K562 (cell line): ENCODE measurements around the gene NUP188. TPM values are rescaled to one million over a fixed set of nuclear protein-coding genes. Genes with fewer than 3 reads are reported as not detected.

Experiments used
- CBFA2T2 ChIP-seq: fragments of 450-650 bp; conservative IDR thresholded peaks from 2 replicates; pipeline ENCODE4 v1.6.1; 2017; ENCODE audit warnings: mild to moderate bottlenecking
- CBFB ChIP-seq: sonication (generic); formaldehyde crosslinking; IDR thresholded peaks from 2 replicates; pipeline ENCODE4 v1.4.0; 2020; ENCODE audit warnings: mild to moderate bottlenecking, missing genetic modification reagents
- CC2D1A ChIP-seq: fragments of 450-650 bp; IDR thresholded peaks from 2 replicates; pipeline ENCODE4 v1.6.1; 2017; ENCODE audit warnings: mild to moderate bottlenecking
- DACH1 ChIP-seq: fragments of 450-650 bp; IDR thresholded peaks from 2 replicates; pipeline ENCODE4 v1.6.1; 2018; ENCODE audit not compliant: partially characterized antibody
- GATA2 ChIP-seq: sonication (generic); formaldehyde crosslinking; IDR thresholded peaks from 2 replicates; pipeline ENCODE4 v1.4.0; 2020; ENCODE audit warnings: mild to moderate bottlenecking, missing genetic modification reagents
- HDAC1 ChIP-seq, 2 experiments: fragments of 450-650 bp; IDR thresholded peaks; 2 replicates each; pipeline ENCODE4 v1.6.1; 2016 to 2017; ENCODE audit warnings: inconsistent platforms in 1 of 2, mild to moderate bottlenecking in 1 of 2, moderate library complexity in 1 of 2
- HSF4 ChIP-seq: fragments of 250-450 bp; sonication (Bioruptor Pico); IDR thresholded peaks from 2 replicates; pipeline ENCODE4 v2.1.2; 2022; ENCODE audit warnings: mild to moderate bottlenecking, moderate library complexity, borderline replicate concordance
- KDM1A ChIP-seq, 2 experiments: fragments of 450-650 bp; IDR thresholded peaks; 2 replicates each; pipeline ENCODE4 v1.6.1; 2016; ENCODE audit warnings: mild to moderate bottlenecking in 2 of 2
- KLF13 ChIP-seq: fragments of 450-650 bp; IDR thresholded peaks from 2 replicates; pipeline ENCODE4 v1.6.1; 2016; ENCODE audit warnings: missing genetic modification characterization, low read depth, mild to moderate bottlenecking, missing compliant biosample characterization, moderate library complexity, borderline replicate concordance
- LEF1 ChIP-seq: fragments of 450-650 bp; IDR thresholded peaks from 2 replicates; pipeline ENCODE4 v1.6.1; 2016; ENCODE audit warnings: mild to moderate bottlenecking
- MYC ChIP-seq, 2 experiments: fragments of 250-450 bp in 1 of 2; sonication (Bioruptor Pico) in 1 of 2; IDR thresholded peaks; 2 replicates each; pipeline versions ENCODE4 v1.5.1 to v1.6.1; 2012 to 2021; ENCODE audit warnings: low read depth in 2 of 2, borderline replicate concordance in 1 of 2, improper control_type of control experiment in 1 of 2, low read length in 1 of 2, mild to moderate bottlenecking in 1 of 2, moderate library complexity in 1 of 2
- NR4A1 ChIP-seq, 2 experiments: fragments of 250-450 bp in 1 of 2; fragments of 450-650 bp in 1 of 2; sonication (Bioruptor Pico) in 1 of 2; IDR thresholded peaks; 2 replicates each; pipeline versions ENCODE4 v1.4.0 to v1.6.1; 2016 to 2020; ENCODE audit warnings: mild to moderate bottlenecking in 2 of 2, missing compliant biosample characterization in 1 of 2, missing genetic modification characterization in 1 of 2, moderate library complexity in 1 of 2
- PRPF4 ChIP-seq: fragments of 200-400 bp; formaldehyde crosslinking; IDR thresholded peaks from one replicate; pipeline ENCODE4 v1.6.1; 2017; ENCODE audit warnings: low read length, low read depth, mild to moderate bottlenecking; ENCODE audit not compliant: insufficient read depth, poor library complexity, severe bottlenecking
- SMC3 ChIP-seq: conservative IDR thresholded peaks from 2 replicates; pipeline ENCODE4 v1.6.1; 2011; ENCODE audit warnings: low read depth, low read length, improper control_type of control experiment; ENCODE audit not compliant: insufficient read depth
- SRSF7 ChIP-seq: fragments of 200-400 bp; formaldehyde crosslinking; optimal IDR thresholded peaks from 2 replicates; pipeline ENCODE3; 2017; ENCODE audit warnings: mild to moderate bottlenecking, low read depth, low read length
- TAF7 ChIP-seq: fragments of 450-650 bp; IDR thresholded peaks from 2 replicates; pipeline ENCODE4 v1.6.1; 2016; ENCODE audit warnings: missing genetic modification characterization, missing compliant biosample characterization
- TAL1 ChIP-seq: fragments of 450-650 bp; IDR thresholded peaks from 2 replicates; pipeline ENCODE4 v1.6.1; 2016; ENCODE audit warnings: mild to moderate bottlenecking
- TARDBP ChIP-seq: fragments of 450-650 bp; IDR thresholded peaks from 2 replicates; pipeline ENCODE4 v1.6.1; 2016
- TCF7 ChIP-seq: sonication (generic); IDR thresholded peaks from 2 replicates; pipeline ENCODE4 v1.6.1; 2016; ENCODE audit warnings: antibody characterized with exemption, borderline replicate concordance
- XRCC4 ChIP-seq: IDR thresholded peaks from one replicate; pipeline ENCODE4 v1.6.1; 2011; ENCODE audit not compliant: insufficient read depth, insufficient read length; ENCODE audit errors: extremely low read depth
- ZC3H8 ChIP-seq: fragments of 450-650 bp; IDR thresholded peaks from 2 replicates; pipeline ENCODE4 v1.6.1; 2017
- ZFP36 ChIP-seq: fragments of 150-350 bp; IDR thresholded peaks from 2 replicates; pipeline ENCODE4 v1.6.1; 2018; ENCODE audit warnings: low read length, low read depth; ENCODE audit not compliant: partially characterized antibody
- ZNF277 ChIP-seq: fragments of 250-450 bp; sonication (Bioruptor Pico); IDR thresholded peaks from 2 replicates; pipeline ENCODE4 v1.8.0; 2022; ENCODE audit warnings: inconsistent platforms, mild to moderate bottlenecking, moderate library complexity, borderline replicate concordance
- polyA plus RNA-seq, 8 experiments: library from polyadenylated mRNA; depleted of rRNA in 4 of 8; stranded (reverse) in 5 of 8; unstranded in 3 of 8; fragments of >200 nt; fragmentation: Nextera tagmentation in 2 of 8; fragmentation: Illumina TruSeq in 1 of 8; extraction: Ambion mirVana in 2 of 8; extraction: Trizol in 1 of 8; gene quantifications; 2 replicates each; pipeline versions ENCODE4 v1.2.1 to v1.2.3, GENCODE V29; 2011 to 2014; ENCODE audit warnings: inconsistent platforms in 1 of 8, missing spikeins in 1 of 8
- total RNA-seq, 7 experiments: library from RNA; depleted of rRNA in 6 of 7; stranded (reverse); fragments of >200 nt in 6 of 7; fragmentation: Illumina TruSeq in 2 of 7; extraction: Trizol in 2 of 7; gene quantifications; 2 replicates each; pipeline versions ENCODE4 v1.2.1 to v1.2.3, GENCODE V29; 2011 to 2021; ENCODE audit warnings: low replicate concordance in 1 of 7
- TF ChIP-seq, protein P1 (sequence below): fragments of 200-800 bp; sonication (Bioruptor generic); IDR thresholded peaks from 2 replicates; pipeline ENCODE4 v1.6.1; 2016; ENCODE audit warnings: missing genetic modification characterization, missing compliant biosample characterization

The NUP188 gene
- total and polyA plus RNA-seq, 9 of the 15 experiments (the other 6 are each of a cell fraction or from before 2014, with no cell fraction given) = 11.7 to 135 (median 70.6) TPM

DNA sequence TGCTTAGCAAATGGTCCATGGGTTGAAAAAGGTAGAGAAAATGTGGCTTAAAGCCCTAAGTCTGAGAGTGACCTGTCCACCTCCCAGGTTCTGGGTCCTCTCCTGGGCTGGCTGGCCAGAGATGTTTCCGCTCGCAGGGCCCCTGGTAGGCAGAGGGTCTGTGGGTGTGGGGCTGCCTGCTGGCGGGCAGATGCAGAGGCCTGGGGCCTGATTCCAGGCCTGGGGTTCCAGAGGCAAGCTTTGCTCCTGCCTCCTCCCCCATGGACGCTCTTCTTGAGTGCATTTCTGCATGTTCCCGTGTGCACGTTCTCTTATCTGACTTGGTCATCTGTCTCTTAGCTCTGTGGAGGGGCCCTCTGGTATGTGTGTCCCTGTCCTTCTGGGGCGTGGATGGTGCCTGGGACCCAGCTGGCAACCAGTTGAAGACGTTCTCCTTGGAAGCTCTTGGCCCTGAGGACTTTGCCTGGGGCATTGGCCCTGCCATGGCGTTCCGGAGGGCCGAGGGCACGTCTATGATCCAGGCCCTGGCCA is 92.7 kb downstream of the NUP188 start (continued):
- no peak for TF ChIP-seq SRSF7
- TF ChIP-seq ZFP36 = no peak
- peak; percentile 67 for TF ChIP-seq MYC (IDR thresholded peaks at IDR 0.05; ENCODE audit: low read depth, low read length)
- TF ChIP-seq MYC (CRISPR knock-in tag; IDR thresholded peaks at IDR 0.05; ENCODE audit: borderline replicate concordance, low read depth) = no peak
- TF ChIP-seq GATA2 (CRISPR knock-in tag) = peak; percentile 68; the same call in 1 of the 2 replicates
- TF ChIP-seq DACH1 = no peak
- no peak for TF ChIP-seq TAF7 (tag)
- TF ChIP-seq HDAC1 (IDR thresholded peaks at IDR 0.05) = peak in 1 of 2 experiments; percentile 45; a peak in 1 of 4 replicates
- TF ChIP-seq NR4A1 (CRISPR knock-in tag; IDR thresholded peaks at IDR 0.05) = no peak
- peak; percentile 32; the same call in 1 of the 2 replicates for TF ChIP-seq NR4A1 (tag; IDR thresholded peaks at IDR 0.05)
- no peak for TF ChIP-seq CBFB
- TF ChIP-seq SMC3 = no peak
- no peak for TF ChIP-seq ZC3H8
- no peak for TF ChIP-seq KLF13 (tag)
- TF ChIP-seq ZNF277 (CRISPR knock-in tag) = no peak
- peak; percentile 37; the same call in 1 of the 2 replicates for TF ChIP-seq CBFA2T2
- peak; percentile 64 for TF ChIP-seq LEF1
- TF ChIP-seq PRPF4 = no peak
- TF ChIP-seq TCF7 = no peak
- TF ChIP-seq CC2D1A = no peak
- TF ChIP-seq XRCC4 = no peak
- TF ChIP-seq TARDBP = no peak
- 0 out of 4 replicates have a peak, but pooled peaks of 1 of the 2 experiments have one; percentile 1 for TF ChIP-seq KDM1A (IDR thresholded peaks at IDR 0.05)
- TF ChIP-seq, protein P1, sequence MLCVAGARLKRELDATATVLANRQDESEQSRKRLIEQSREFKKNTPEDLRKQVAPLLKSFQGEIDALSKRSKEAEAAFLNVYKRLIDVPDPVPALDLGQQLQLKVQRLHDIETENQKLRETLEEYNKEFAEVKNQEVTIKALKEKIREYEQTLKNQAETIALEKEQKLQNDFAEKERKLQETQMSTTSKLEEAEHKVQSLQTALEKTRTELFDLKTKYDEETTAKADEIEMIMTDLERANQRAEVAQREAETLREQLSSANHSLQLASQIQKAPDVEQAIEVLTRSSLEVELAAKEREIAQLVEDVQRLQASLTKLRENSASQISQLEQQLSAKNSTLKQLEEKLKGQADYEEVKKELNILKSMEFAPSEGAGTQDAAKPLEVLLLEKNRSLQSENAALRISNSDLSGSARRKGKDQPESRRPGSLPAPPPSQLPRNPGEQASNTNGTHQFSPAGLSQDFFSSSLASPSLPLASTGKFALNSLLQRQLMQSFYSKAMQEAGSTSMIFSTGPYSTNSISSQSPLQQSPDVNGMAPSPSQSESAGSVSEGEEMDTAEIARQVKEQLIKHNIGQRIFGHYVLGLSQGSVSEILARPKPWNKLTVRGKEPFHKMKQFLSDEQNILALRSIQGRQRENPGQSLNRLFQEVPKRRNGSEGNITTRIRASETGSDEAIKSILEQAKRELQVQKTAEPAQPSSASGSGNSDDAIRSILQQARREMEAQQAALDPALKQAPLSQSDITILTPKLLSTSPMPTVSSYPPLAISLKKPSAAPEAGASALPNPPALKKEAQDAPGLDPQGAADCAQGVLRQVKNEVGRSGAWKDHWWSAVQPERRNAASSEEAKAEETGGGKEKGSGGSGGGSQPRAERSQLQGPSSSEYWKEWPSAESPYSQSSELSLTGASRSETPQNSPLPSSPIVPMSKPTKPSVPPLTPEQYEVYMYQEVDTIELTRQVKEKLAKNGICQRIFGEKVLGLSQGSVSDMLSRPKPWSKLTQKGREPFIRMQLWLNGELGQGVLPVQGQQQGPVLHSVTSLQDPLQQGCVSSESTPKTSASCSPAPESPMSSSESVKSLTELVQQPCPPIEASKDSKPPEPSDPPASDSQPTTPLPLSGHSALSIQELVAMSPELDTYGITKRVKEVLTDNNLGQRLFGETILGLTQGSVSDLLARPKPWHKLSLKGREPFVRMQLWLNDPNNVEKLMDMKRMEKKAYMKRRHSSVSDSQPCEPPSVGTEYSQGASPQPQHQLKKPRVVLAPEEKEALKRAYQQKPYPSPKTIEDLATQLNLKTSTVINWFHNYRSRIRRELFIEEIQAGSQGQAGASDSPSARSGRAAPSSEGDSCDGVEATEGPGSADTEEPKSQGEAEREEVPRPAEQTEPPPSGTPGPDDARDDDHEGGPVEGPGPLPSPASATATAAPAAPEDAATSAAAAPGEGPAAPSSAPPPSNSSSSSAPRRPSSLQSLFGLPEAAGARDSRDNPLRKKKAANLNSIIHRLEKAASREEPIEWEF = no peak
- peak; percentile 65 for TF ChIP-seq TAL1
- TF ChIP-seq HSF4 (CRISPR knock-in tag) = no peak
